Epidermal melanocyte (primary cell): Measurements from ENCODE around the gene LONP2.
"Not testable (repeated sequence)": the region's sequence is repeated elsewhere in the genome, so short reads cannot be mapped to it uniquely, and the experiment has no call there.

Source experiments
- DNase-seq: peaks from one replicate; pipeline ENCODE4 v3.0.0; 2011; ENCODE audit warnings: low spot score; ENCODE audit not compliant: insufficient read length

LONP2 gene

DNA sequence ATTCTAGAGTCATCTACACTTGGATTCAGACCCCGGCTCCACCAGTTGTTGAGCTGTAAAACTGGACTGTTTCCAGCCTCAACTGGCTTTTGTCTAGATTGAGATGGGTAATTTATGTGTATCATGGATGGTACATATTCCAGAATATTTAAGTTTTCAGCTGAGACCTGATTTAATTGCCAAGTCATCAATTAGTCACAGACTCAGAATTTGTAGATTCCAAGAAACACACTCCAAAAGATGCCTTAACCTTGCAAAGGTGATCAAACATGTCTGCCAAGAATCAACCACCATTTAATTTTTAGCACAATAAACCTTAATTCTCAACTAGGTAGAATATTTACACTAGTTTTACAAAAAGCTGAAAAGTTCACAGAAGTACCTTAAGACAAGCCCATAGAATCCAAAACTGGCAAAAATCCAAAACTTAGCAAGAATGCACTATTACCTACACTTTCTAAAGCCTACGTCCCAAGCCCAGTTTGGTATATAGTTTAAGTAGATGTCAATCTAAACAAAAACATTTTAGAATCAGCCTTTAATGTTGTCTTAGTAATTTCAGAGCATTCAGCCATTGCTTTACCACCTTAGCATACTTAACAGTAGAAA, 123.4 kb downstream of the LONP2 start:
- DNase-seq, result no peak

DNA sequence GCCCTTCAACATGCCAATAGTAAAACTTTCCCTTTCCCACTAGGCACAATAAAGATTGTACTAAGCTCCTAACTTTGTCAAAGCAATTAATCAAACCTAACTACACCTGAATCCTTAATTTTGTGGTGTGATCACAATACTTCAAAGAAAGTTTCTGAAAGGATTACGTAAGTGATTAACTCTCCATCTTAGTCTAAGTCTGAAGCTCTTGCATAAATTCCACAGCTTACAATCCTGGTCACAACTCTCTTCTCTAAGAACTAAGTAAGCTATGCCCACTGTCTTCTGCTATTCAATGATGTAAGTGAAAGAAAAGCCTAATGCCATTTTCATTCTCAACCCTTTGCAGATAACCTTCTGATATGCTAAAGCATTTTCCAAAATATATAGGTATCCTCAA, 125.7 kb downstream of the LONP2 start:
- no peak for DNase-seq

DNA sequence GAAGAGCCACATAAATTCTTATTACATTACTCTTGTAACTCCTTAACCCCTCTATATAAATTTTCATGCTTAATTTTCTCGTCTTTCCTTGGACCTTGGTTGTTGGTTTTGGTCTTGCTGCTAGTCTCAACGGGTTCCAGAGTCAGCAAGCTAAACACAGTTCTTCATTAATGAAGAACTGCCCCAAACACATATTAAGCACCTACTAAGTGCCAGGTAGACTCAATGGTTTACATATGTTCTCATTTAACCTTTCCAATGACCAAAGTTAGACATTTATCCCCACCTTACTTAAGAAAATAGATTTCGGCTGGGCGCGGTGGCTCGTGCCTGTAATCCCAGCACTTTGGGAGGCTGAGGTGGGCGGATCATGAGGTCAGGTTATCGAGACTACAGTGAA, 126.1 kb downstream of the LONP2 start:
- DNase-seq, result no peak

DNA sequence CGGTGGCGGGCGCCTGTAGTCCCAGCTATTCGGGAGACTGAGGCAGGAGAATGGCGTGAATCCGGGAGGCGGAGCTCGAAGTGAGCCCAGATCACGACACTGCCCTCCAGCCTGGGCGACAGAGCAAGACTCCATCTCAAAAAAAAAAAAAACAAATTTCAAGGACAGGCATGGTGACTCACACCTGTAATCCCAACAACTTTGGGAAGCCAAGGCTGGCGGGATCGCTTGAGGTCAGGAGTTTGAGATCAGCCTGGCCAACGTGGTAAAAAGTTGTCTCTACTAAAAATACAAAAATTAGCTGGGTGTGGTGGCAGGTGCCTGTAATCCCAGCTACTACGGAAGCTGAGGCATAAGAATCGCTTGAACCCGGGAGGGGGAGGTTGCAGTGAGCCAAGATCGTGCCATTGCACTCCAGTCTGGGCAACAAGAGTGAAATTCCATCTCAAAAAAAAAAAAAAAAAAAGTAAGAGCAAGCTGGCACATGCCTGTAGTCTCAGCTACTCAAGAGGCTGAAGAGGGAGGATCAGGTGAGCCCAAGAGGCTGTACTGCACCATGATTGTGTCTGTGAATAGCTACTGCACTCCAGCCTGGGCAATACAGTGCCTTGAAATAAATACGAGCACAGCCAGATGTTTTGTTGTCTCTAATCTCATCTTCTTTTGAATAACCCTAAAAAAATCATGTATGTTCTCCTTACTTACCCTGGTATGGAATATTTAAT, 126.7 kb downstream of the LONP2 start:
- DNase-seq, result not testable (repeated sequence)

DNA sequence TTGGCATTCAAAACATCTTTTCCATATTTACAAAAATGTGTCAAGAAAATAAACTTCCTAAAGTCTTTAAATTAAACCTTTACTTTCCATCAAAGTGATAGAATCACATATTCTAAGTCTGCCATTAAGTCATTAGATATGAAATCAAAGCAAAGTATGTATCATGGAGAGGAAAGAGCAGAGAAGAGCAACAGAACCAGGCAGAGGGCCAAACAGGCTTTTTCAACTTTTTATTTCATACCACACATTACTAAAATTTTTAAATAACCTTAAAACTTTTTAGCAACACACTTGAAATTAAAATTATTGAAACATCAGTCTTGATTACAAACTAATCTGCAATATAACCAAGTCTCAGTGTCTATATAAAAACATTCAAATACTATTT, 127.3 kb downstream of the LONP2 start:
- no peak for DNase-seq

DNA sequence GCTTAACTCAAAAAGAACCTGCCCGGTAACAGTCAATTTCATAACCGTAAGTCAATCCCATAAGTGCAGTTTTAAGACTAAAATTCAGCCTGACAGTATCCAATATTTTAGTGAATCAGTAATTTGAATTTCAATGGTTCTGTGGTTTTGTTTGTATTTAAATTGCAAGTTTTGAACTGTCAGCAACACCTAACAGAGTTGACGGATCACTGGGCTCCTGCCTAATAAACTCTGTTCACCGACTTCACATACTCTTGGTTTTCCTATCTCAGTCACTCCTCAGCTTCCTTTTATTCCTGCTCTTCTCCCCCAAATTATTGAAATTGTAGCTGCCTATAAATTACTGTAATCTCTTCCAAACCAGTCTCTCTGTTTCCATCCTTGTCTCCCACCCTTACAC, 128.6 kb downstream of the LONP2 start:
- no peak for DNase-seq

DNA sequence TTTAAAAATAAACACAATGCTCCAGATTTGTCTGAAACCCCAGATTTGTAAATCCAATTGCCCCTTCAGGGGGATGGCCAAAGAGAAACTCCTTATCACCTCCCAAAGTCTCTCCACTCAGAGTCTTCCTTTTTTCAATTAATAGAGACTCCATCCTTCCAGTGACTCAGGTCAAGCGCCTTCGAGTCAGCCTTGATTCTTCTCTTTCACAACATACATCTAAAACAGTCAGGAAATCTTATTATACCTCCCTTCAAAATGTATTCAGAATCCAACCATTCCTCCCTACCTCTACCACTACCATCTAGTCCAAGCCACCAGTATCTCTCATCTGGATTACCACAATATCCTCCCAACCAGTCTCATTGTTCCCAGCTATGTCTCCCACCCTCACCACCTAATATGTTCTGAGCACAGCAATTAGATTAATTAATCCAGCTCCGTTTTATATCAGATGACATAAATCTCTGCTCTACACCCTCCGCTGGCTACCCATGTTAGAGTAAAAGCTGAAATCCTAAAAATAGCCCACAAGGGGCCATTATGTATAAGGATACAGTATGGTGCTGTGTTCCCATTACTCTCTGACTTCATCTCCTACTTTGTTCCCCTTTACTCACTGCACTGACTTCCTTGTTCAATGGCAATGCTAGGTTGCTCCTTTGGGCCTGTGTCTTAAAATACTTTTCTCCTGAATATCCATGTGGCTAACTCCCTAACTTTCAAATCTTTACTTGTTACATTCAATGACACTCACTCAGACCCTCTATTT, 129.3 kb downstream of the LONP2 start:
- no peak for DNase-seq

DNA sequence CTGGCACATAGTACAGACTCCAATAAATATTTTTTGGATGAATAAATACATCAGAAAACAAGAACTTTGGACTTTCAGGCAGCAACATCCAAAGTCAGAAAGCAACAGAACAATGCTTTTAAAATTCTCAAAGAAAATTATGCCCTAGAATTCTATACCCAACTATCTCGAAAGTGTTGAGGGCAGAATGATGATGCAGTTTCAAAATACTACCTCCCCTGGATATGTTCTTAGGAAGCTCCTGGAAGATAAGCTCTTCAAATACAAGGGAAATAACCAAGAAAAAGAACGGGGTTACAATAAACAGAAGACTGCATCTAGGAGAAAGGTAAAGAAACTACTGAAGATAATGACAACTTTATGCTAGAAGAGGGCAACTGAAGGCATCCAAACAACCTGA, 130.2 kb downstream of the LONP2 start:
- DNase-seq, result no peak

DNA sequence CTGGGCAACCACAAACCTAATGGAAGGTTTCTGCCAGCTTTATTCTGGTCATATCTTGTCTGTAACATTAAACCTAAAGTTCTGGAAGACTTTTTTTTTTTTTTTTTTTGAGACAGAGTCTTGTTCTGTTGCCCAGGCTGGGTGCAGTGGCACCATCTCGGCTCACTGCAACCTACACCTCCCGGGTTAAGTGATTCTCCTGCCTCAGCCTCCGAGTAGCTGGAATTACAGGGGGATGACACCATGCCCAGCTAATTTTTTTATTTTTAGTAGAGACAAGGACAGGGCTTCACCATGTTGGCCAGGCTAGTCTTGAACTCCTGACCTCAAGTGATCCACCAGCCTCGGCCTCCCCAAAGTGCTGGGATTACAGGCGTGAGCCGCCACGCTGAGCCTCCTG, 133.2 kb downstream of the LONP2 start:
- DNase-seq, result not testable (repeated sequence)

DNA sequence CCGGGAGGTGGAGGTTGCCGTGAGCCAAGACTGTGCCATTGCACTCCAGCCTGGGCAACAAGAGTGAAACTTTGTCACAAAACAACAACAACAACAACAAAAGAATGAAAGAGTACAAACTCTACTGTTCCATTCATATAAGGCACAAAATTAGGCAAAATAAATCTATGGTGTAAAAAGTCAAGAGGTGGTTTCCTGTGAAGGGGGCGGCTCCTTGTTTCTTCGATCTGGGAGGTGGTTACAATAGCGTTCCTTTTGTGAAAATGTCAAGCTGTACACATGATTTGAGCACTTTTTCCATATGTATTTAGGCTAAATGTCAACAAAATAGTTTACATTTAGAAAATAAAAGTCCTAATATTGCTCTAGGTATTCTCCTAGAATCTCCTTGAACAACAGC, 134.2 kb downstream of the LONP2 start:
- DNase-seq, result no peak

DNA sequence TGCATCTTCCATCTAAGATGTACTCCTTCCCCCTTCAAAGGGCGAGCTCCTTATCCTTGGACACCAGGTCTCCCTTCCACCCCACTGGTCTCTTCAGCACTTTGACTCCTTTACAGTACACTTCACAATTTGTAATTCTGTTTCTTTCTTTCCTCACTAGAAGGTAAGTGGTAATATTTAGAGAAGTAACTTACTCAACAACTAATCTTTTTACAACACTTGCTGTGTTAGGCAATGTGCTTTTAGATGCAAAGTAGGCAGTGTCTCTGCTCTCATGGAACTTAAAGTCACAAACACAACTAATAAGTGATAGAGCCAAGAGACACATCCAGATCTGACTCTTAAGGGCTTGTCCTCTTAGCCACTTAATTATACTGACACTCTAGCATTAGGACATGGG, 134.7 kb downstream of the LONP2 start:
- DNase-seq, result no peak

DNA sequence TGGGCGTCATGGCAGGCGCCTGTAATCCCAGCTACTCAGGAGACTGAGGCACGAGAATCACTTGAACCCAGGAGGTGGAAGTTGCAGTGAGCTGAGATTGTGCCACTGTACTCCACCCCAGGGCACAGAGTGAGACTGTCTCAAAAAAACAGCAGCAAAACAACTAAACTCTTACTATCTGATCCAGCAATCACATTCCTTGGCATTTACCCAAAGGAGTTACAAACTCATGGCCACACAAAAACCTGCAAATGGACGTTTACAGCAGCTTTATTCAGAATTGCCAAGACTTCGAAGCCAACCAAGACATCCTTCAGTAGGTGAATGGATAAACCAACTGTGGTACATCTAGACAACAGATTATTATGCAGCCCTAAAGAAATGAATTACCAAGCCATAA, 137.1 kb downstream of the LONP2 start:
- no peak for DNase-seq

DNA sequence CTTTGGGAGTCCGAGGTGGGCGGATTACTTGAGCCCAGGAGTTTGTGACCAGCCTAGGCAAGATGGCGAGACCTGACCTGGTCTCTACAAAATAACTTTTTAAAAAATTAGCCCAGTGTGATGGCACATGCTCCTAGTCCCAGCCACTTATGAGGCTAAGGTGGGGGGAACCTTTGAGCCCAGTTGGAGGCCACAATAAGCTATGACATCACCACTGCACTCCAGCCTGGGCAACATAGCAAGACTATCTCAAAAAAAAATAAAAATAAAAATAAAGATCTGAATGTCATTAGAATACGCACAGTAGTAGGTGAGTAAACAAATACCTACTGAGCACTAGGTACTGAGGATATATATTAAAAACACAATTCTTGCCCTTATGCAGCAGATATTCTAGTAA, 138.0 kb downstream of the LONP2 start:
- DNase-seq, result no peak

DNA sequence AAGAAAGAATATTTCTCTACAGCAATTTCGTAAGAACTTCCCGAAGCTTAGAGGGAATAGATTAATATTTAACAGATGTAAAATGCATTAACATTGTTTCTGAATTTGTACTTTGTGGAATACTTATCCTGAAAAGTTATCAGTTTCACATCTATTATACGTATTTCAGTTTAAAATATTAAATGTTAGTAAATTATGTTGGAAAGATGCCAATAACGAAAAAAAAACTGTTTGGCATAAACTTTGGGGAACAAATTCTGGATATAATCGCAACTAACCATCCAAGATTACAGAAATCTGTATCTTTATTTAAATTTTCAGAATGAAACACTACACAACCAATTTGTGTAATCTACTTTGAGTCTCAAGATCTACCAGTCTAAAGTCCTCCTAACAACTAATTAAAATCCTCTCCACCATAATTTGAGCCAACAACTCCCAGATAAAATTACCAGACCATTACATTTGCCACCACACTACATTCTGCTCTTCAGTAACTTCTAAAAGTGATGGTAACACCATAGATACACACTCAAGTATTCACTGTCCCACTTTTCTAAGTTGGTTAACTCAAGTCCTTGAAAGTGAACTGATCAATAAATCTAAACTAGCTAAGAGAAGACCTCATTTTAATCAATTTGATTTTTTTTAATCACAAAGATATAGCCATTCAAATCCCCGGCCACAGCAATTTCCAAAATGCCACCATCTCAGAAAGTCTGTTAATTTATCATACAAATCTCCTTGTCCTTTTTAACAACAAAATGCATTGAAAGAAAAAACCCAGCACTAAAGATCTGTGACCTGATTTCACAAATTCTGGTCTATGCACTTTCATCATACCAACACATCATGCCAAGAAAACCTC, 139.1 kb downstream of the LONP2 start:
- no peak for DNase-seq

DNA sequence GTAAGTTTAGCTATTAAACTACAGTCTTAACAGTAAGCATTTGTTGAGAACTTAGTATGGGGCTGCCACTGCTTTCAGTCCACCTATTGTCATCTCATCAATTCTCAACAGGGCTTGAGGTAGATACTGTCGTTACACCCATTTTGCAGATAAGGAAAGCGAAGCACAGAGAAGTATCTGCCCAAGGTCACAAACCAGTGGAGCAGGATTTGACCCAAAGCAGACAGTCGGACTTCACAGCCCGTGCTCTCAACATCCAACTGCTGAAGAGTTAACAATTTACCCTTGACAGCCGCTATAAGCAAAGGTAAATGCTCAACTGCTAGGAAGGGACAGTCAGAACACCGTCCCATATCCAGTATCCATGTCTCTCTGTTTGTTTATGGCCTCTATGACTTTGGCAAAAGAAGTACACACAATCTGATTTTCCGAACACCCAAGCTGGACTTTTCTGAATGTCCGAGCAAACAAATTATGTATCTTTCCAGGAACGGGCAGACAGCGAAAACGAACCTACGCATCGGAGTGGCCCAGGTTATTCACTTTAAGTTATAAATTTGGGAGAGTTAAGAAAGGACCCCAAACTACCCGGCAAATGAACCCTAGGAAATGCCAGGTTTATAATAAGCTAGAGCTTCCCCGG, 139.9 kb downstream of the LONP2 start:
- DNase-seq, result no peak

DNA sequence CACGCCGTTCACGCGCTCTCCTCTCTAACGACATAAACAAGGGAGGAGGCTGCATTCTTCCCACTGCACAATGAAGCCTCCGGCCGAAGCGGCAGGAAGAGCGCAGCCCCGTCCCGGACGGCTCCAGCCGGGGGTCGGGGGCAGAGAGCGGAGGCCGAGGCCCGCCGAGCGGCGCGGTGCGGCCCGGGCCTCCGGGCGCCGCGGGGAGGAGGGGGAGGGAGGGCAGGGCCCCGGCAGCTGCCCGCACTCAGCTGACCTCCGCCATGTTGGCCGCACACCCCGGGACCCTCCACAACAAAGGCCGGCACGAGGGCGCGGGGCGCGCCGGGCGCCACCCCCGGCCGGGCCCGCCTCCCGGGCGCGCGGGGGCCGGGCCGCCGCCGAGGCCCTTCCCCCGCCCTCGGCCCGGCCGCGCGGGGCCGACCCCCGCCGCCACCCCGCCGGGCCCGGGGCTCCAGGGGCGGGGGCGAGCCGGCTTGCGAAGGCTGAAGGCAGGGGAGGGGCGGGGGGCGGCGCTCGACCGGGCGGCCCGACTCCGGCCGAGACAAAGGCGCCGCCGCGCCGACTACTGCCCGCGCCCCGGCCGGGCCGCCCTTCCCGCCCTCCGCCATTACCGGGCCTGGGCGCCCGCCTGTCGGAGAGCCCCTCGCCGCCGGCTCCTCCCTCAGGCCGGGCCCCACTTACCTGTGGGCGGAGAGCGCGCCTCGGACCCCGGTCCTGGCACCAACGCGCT, 140.6 kb downstream of the LONP2 start:
- peak; percentile 67 for DNase-seq

DNA sequence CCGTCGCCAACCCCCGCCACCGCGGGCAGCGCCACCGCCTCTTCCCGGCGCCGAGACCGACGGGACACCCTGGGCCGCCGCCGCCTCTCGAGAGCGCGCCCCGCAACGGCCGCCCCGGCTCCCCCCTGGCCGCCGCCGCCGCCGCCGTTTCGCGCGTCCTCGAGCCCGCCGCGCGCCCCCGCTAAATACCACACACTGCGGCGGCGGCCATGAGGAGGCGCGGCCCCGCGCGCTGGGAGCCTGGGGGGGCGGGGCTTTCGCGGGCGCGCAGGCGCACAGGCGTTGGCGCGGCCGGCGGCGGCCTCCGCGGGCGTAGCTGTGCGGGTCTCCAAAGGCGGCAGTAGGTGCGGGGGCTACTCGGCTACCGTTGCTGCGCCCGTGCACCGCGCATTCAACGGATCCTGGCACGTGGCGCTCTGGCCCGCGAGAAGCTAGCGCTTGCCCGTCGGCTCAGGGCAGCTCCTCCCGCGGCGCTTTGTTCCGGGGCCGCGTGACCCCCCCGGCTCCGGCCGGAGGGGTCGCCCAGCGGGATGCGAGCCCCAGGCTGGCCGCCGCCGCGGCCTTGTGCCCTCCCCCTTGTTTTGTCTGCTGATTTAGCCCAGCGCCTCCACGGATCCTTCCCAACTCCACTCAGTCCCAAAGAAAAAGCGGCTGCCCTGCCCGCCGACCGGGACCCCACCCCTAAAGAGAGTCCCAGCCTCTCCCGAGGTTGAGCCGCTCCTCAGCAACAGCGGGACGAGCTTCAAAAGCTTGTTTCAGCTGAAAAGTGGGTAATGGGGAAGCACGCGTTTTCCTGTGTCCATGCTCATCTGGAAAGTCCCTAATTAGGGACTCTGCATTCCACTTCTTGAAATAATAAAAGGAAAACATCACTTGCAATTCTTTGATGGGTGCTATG, 141.4 kb downstream of the LONP2 start, which contains the start of gene SIAH1:
TSS of gene SIAH1 (minus strand) at position 161 of the 898 bp plus-strand sequence. CDS start 22,985 bp downstream, outside the sequence.
- peak; percentile 78 for DNase-seq

DNA sequence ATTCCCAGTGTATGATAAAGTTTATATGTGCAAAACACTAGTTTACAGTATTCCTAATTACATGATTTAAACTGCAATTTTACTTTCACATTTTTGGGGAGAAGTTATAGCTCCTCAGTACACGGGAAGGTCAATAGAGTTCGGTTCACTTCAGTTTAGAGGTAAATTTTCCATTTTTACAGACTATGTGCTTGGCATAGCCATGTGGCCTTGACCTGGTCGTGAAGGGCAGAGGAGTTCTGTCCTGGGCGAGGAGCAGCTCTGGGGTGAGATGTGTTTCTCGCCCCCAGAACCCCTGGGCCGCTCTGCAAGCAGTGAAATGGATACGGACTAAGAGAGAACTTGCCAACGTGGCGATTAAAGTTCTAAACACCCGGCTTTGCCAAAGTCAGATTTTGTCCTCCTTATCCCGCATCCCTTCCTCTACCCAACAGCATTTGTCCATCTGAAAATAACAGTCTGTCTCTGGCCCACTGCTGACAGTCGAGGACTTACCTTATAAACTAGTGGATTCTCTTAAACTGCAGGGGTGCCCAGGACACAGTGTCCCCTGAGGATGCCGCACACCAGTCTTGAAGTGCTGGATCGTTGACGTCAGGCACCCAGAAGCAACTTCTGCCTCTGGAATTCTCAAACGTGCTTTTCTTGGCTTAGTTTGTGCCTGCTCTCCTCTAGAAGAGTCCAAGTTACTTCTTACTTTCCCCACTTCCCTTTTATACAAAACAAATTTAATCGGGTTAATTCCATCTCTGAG, 142.6 kb downstream of the LONP2 start:
- no peak for DNase-seq

DNA sequence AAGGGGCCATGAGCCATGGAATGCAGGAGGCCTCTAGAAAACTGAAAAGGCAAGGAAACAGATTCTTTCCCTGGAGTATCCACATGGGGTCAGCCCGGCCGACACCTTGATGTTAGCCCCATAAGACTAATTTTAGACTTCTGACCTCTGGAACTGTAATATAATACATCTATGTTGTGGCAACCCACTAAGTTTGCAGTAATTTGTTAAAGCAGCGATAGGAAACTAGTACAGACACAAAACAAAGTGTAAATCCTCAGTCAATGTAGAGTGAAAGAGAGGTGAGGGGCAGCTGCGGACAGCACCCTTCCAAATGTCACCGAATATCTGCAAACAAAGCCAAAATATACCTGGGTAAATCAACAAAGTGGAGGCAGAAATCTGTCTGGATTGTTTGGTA, 148.3 kb downstream of the LONP2 start:
- no peak for DNase-seq
